GM21717 (cell line): ENCODE measurements around the gene SAMMSON.

Experiments
- ATAC-seq: cut with Tn5 transposase; IDR thresholded peaks from one replicate; pipeline ENCODE4 v1.9.1; 2021; ENCODE audit warnings: mild to moderate bottlenecking, moderate library complexity; ENCODE audit not compliant: unreplicated experiment

SAMMSON gene

DNA sequence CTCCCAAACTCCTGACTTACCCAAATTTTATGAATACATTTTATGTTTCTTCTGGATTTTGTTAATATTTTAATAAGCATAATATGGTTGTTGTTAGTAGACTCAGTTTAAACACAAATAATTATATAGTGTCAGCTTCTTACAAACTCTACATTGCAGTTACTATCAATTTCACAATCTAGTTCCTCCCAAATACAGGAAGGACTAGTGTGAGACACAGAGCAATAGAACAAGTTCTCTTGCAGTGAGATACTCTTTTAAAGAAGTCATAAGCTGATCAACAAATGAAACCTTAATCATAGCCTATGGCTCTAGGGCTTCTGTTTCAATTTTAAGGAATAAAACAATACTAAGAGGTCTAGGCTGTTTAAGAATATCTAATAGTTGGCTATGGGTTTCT is 86.1 kb downstream of the SAMMSON start:
- ATAC-seq: no peak

DNA sequence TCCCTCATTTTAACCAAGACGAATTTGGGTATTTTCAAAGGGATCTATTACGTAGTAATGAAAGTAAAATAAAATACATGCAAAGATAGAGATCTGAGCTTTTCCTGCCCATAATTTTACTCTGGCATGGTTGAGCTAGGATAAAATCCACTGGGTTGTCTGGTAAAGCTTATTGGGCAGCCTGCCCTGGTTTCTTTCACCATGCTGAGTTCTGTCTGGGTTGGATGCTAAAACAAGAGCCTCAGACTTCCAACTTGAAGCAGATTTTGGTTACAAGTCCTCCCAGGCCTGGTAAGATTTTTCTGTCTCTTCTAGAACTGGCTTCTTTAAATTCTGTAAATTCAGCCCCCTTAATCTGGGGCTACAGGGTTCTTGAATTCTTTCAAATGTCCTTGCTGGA is 86.8 kb downstream of the SAMMSON start:
- no peak for ATAC-seq

DNA sequence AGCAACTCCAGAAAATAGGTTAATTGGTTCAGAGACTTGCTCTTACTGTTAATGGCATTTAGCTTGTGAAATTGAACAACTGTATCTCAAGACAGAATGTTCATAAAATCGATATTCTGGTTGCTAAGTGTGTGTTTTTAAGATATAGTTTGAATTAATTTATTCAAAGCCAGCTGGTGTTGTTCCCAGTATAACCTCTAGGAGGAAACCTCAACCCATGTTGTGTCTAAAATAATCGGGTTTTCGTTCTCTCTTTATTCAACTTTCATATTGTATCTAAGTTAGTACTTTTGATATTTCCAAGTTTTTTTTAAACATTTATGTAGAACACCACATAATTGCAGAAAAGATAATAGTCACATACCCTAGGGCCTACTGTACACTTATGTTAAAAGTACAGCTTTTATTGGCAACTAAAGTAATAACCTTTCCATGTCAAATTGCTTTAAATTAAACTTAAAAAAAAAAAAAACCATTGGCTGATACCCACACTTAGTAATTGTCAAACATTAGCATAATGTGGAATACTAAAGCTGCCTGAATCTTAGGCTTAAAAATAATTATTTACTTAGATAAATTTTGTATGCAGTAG is 90.9 kb downstream of the SAMMSON start:
- ATAC-seq: no peak

DNA sequence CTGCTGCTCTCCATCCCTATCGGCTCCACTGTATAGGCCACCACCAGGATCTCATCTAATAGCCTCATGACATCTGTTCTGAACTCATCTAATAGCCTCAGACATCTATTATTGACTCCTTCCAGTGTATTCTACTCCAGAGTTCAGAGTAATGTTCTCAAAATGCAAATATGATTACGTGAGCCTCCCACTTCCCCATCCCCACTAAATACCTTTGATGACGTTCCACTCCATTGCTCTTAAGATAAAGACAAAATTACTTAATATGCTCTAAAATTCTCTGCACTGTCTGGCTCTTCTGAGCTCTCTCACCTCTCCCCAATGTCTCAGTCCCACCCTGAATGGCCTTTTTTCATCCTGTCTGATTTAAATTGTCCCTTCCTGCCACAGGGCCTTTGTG is 94.7 kb downstream of the SAMMSON start:
- ATAC-seq: no peak

DNA sequence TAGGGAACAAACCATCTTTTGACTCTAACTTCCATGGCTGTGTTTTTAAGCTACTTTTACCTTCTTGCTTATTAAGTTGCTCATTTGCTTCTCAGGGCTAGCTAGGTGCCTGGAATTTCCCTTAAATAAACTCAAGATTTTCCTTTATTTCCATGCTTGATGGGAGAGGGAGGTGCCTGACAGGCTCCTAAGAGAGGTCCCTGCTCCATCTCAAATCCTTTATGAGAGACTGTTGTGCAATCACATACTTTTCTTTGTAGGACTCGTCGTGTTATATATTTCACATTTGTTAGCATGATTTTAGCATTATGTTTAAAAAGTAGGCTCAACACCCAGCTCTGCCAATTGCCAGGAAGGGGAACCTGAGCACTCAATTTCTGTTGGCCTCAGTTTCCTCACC is 95.7 kb downstream of the SAMMSON start:
- ATAC-seq: no peak

DNA sequence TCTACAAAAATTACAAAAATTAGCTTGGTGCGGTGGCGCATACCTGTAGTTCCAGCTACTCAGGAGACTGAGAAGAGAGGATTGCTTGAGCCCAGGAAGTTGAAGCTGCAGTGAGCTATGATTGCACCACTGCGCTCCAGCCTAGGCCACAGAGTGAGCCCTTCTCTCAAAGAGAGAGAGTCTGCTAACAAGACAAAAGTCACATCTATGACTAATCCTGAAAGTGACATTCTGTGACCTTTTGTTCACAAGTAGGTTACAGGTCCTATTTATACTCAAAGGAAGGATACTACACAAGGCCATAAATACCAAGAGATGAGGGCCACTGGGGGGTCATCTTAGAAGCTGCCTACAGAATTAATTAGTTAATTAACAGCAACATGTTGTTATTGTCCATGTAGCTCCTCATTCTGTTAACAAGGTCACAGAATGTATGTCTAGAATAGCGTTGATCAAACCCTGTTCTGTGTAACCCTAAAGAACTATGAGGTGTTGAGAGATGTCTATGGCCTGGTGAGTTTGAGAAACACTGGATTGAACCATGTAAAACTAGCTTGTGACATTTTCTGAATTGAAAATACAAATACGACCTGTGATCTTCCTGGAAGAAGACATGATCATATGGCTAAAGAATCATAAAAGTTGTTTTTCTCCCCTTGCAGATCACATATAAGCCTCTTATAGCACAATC is 97.0 kb downstream of the SAMMSON start:
- ATAC-seq: peak; percentile 96

DNA sequence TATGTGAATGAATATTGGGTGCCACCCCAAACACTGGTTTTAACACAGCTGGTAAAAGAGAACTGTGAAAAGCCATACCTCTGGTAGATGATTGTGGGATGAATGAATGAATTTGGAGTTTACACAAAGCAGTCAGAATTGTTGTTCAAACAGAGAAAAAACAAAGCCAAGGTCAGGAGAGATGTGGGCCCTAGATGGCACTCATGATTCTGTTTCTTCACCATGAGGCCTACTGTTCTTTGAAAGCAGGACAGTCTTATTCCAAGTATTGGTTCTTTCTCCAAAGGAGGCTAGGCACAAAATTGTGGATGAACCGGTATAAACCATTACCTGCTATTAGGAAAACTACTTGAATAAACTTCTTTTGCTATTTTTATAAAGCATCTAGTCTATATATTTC is 97.6 kb downstream of the SAMMSON start:
- ATAC-seq: no peak

DNA sequence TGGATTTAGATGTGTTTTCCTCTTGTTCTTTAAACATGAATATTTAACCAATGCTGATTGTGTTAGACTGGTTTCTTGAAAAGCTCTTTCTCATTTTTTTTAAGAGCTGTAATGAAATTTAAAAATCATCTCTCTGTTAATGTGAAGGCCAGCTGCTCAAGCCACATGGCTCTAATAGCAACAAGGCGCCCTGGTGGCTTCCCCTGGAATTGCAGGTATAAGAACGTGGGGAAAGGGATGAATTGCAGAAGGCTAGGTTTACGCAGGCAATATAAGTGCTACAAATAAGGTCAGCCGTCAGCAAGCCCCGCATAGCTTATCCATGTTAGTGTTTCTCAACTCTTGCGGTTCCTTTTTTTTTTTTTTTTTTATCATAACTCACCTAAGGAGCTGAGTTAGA is 108.5 kb downstream of the SAMMSON start:
- peak; percentile 53 for ATAC-seq

DNA sequence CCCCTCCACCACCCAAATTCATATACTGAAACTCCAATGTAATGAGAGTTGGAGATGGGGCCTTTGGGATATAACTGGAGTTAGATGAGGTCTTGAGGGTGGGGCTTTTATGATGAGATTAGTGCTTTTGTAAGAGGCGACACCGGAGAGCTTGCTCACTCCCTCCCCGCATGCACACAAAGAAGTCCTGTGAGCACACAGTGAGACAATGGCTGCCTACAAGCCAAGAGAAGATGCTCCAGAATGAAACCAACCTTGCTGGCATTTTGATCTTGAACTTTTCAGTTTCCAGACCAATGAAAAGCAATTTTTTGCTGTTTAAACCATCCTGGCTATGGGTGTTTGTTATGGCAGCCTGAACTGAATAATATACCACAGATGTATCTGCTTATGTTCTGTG is 109.0 kb downstream of the SAMMSON start:
- no peak for ATAC-seq

DNA sequence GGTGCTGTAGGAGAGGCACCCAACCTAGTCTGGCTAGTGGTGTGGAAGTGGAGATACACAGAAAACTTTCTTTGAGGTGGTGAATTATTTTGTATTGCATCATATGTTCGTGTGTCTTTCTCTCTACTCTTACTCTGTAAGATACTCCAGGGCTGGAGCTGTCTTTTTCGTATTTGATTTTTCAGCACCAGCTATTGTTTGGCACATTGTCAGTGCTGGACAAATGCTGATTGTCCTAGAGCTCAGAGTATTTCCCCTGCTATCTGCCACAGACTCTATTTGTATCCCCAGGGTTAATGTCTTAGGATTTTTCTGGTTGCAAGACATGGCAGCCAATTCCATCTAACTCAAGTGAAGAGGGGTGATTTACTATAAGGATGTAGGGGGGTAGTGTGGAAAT is 110.5 kb downstream of the SAMMSON start:
- ATAC-seq: no peak

DNA sequence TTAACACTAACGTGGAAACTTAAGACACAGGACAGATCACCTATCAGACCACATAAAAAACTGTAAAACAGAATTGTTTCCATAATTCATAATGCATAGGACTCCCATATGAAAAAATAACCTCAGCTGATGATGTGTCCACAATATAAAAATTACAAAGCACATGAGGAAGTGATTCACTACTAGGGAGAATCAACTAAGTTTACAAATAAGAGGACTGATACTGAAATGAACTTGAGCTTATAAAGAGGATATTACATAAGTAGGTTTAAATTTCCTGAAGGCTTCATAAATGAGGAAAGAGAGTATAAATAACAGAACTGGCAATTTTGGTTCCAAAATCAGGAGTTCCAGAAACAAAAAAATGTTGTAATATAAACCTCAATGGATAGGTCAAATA is 111.9 kb downstream of the SAMMSON start:
- ATAC-seq: no peak

DNA sequence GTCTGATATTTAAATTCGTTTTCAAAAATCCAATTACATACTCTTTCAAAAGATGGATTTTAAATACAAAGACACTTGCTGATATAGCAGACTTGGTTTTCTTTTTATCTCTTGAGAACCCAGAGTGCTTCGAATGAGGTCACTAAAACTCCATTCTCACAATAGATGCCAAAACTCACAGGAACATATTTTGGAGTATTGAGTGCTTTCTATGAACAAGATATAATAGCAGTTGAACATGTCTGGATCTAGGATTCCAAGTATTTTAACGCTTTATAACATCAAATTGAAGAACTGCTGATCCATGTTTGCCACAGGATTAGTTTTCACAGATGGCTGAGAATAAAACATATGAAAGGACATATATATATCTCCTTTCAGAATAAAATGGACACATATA is 113.2 kb downstream of the SAMMSON start:
- no peak for ATAC-seq

DNA sequence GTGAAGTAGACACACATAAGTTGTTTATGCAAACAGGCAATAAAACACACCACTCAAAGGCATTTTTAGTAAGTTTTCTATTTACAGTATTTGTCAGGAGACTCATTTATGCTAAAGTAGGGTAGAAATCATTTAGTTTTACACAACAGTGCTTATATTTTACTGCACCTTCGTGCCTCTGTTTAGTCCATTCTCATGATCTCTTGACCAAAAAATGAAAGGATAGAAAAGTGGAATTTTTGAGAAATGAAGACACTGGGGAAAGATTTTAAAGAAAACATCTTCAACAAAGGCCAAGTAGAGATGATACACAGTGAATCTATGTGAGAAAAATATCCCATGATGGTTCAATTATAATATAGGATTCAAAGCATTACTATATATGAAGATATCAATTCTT is 114.9 kb downstream of the SAMMSON start:
- no peak for ATAC-seq

DNA sequence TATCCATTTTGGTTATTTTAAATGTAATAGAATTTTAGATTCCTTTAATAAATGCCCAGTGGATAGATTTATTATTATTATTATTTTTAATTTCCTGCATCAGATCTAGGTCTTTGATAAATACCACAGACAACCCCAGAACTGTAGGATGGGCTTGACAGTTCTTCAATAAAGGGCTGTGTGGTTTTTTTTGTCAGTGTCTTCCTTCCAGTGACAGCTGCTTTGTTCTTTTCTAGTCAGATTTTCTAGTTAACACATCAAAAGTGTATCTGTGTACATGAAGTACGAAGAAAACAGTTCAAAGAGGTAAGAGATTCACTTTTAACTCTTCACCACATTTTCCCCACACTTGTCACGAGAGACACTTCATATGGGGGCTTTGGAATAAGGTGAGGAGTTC is 120.3 kb downstream of the SAMMSON start:
- ATAC-seq: no peak
